MM.1S (cell line): ENCODE data around the gene FBLN1.

Source experiments
- EZH2 ChIP-seq: fragments of 300-600 bp; sonication (generic); optimal IDR thresholded peaks from 2 replicates; pipeline ENCODE3; 2017; ENCODE audit warnings: low read depth, mild to moderate bottlenecking, antibody characterized with exemption, low read length, mixed read lengths
- TF ChIP-seq, protein P1 (sequence below): fragments of 300-600 bp; sonication (generic); IDR thresholded peaks from 2 replicates; pipeline ENCODE4 v1.5.1; 2016; ENCODE audit warnings: antibody characterized with exemption, low read length, mixed read lengths

DNA sequence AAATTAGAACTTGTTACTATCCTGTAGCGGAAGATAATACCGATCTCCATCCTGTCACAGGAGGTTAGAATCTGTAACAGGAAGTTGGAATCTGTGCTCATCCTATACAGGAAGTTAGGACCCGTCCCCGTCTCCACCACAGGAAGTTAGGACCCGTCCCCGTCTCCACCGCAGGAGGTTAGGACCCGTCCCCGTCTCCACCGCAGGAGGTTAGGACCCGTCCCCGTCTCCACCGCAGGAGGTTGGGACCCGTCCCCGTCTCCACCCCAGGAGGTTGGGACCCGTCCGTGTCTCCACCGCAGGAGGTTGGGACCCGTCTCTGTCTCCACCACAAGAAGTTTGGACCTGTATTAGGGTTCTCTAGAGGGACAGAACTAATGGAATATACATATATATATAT lies 52.2 kb downstream of the FBLN1 start:
- TF ChIP-seq, protein P1, sequence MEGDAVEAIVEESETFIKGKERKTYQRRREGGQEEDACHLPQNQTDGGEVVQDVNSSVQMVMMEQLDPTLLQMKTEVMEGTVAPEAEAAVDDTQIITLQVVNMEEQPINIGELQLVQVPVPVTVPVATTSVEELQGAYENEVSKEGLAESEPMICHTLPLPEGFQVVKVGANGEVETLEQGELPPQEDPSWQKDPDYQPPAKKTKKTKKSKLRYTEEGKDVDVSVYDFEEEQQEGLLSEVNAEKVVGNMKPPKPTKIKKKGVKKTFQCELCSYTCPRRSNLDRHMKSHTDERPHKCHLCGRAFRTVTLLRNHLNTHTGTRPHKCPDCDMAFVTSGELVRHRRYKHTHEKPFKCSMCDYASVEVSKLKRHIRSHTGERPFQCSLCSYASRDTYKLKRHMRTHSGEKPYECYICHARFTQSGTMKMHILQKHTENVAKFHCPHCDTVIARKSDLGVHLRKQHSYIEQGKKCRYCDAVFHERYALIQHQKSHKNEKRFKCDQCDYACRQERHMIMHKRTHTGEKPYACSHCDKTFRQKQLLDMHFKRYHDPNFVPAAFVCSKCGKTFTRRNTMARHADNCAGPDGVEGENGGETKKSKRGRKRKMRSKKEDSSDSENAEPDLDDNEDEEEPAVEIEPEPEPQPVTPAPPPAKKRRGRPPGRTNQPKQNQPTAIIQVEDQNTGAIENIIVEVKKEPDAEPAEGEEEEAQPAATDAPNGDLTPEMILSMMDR: no peak
- no peak for TF ChIP-seq EZH2
